CD4-positive, alpha-beta T cell (primary cell): ENCODE data around the gene FAM110D. TPM values are rescaled to one million over a fixed set of nuclear protein-coding genes. Genes with fewer than 3 reads are reported as not detected.

Experiments
- ATAC-seq: fragments of 200-7000 bp; cut with Tn5 transposase; one replicate; pipeline ENCODE4 v1.10.0; 2022; ENCODE audit warnings: mild to moderate bottlenecking; ENCODE audit not compliant: poor library complexity
- CTCF ChIA-PET: fragments of 350-600 bp; sonication (Branson Sonifier 250); formaldehyde crosslinking; loops from one replicate; lab custom pipeline; 2021; ENCODE audit warnings: antibody characterized with exemption, inconsistent platforms; lab: Charles Lee
- POLR2A ChIA-PET: fragments of 350-600 bp; sonication (Branson Sonifier 250); formaldehyde crosslinking; loops from one replicate; lab custom pipeline; 2021; ENCODE audit warnings: antibody characterized with exemption, inconsistent platforms; lab: Charles Lee
- DNase-seq, 14 experiments: peaks; one replicate each; pipeline ENCODE4 v3.0.0-alpha.2; 2013 to 2020; ENCODE audit warnings: mixed read lengths in 2 of 14
- H3K27ac ChIP-seq, 2 donors: one replicate each; pipeline versions ENCODE4 v1.5.1 to v1.7.0; 2013; ENCODE audit warnings: low read length in 2 of 2, low read depth in 1 of 2, mild to moderate bottlenecking in 1 of 2
- H3K27me3 ChIP-seq, 2 experiments: 1 replicate in 1 of 2; 2 replicates in 1 of 2; pipeline versions ENCODE4 v1.6.1 to v1.7.0; 2013; ENCODE audit warnings: low read length in 2 of 2, control low read depth in 1 of 2, mild to moderate bottlenecking in 1 of 2, moderate library complexity in 1 of 2; ENCODE audit not compliant: insufficient read depth in 2 of 2, control insufficient read depth in 1 of 2
- H3K36me3 ChIP-seq: one replicate; pipeline ENCODE4 v1.6.1; 2013; ENCODE audit warnings: low read length, control low read depth; ENCODE audit not compliant: insufficient read depth
- H3K4me1 ChIP-seq: one replicate; pipeline ENCODE4 v1.6.1; 2013; ENCODE audit warnings: low read length, control low read depth; ENCODE audit not compliant: insufficient read depth
- H3K4me3 ChIP-seq: one replicate; pipeline ENCODE4 v1.5.1; 2013; ENCODE audit warnings: mild to moderate bottlenecking, low read length, moderate library complexity
- H3K9me3 ChIP-seq, 2 experiments: 1 replicate in 1 of 2; 2 replicates in 1 of 2; pipeline versions ENCODE4 v1.6.1 to v1.7.0; 2013; ENCODE audit warnings: low read length in 2 of 2, mild to moderate bottlenecking in 2 of 2, control low read depth in 1 of 2, moderate library complexity in 1 of 2; ENCODE audit not compliant: control insufficient read depth in 1 of 2, insufficient read depth in 1 of 2
- H3K27ac Mint-ChIP-seq: one replicate; pipeline ENCODE4 v1.8.0; 2020; ENCODE audit warnings: mixed read lengths
- H3K27me3 Mint-ChIP-seq: one replicate; pipeline ENCODE4 v1.8.0; 2021; ENCODE audit warnings: mixed read lengths
- H3K36me3 Mint-ChIP-seq: one replicate; pipeline ENCODE4 v1.8.0; 2021; ENCODE audit warnings: low read depth, mixed read lengths
- H3K4me1 Mint-ChIP-seq: one replicate; pipeline ENCODE4 v1.8.0; 2021; ENCODE audit warnings: low read depth, mixed read lengths
- H3K4me3 Mint-ChIP-seq: one replicate; pipeline ENCODE4 v1.8.0; 2020; ENCODE audit warnings: mild to moderate bottlenecking, mixed read lengths
- H3K9me3 Mint-ChIP-seq: one replicate; pipeline ENCODE4 v1.8.0; 2020; ENCODE audit warnings: mixed read lengths
- intact Hi-C, 2 experiments: fragments of 100-400 bp; cut with DNase I in 1 of 2; cut with micrococcal nuclease in 1 of 2; formaldehyde crosslinking; loops; one replicate each; pipeline versions ENCODE4 v1.15.1 to v1.9.0; 2023 to 2025; cut with DNase I, micrococcal nuclease
- total RNA-seq, 174 experiments: library from RNA in 2 of 174; stranded (reverse) in 2 of 174; gene quantifications; one replicate each; pipeline ENCODE4 v1.2.3 and lab custom pipeline; 2021 to 2026
- TF ChIP-seq, protein P1 (sequence below): fragments of 200-600 bp; IDR thresholded peaks from one replicate; pipeline ENCODE4 v1.8.0; 2022; ENCODE audit warnings: antibody characterized with exemption, mild to moderate bottlenecking

FAM110D gene
- total RNA-seq, 2 experiments from 2014 or later: not detected

GRCh38 chr1:26130695-26131094, 28.2 kb upstream of the FAM110D start:
- no peaks in the 10 kb centered on the region for H3K9me3 ChIP-seq
- ATAC-seq (no peak), DNase-seq (no peak)
- H3K27ac ChIP-seq: no peak overlapping the region
- H3K9me3 Mint-ChIP-seq: no peaks in the 10 kb centered on the region
- no peak overlapping the region for H3K4me3 Mint-ChIP-seq
- no peak overlapping the region for H3K27ac Mint-ChIP-seq
- intact Hi-C loops: no loop called here
- TF ChIP-seq, protein P1, sequence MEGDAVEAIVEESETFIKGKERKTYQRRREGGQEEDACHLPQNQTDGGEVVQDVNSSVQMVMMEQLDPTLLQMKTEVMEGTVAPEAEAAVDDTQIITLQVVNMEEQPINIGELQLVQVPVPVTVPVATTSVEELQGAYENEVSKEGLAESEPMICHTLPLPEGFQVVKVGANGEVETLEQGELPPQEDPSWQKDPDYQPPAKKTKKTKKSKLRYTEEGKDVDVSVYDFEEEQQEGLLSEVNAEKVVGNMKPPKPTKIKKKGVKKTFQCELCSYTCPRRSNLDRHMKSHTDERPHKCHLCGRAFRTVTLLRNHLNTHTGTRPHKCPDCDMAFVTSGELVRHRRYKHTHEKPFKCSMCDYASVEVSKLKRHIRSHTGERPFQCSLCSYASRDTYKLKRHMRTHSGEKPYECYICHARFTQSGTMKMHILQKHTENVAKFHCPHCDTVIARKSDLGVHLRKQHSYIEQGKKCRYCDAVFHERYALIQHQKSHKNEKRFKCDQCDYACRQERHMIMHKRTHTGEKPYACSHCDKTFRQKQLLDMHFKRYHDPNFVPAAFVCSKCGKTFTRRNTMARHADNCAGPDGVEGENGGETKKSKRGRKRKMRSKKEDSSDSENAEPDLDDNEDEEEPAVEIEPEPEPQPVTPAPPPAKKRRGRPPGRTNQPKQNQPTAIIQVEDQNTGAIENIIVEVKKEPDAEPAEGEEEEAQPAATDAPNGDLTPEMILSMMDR: no peak
- ChIA-PET POLR2A (interaction anchor here (0.8 to 1.1 kb wide), 2 partner anchors 12 to 19 kb away, joined by 3 to 5 read pairs; partner anchors contain the start of gene PDIK1L), CTCF (interaction anchor here (7.7 kb wide), 1 partner anchor 14 kb away, joined by 41 read pairs; no protein-coding TSS in a partner anchor)
- no peaks in the 10 kb centered on the region for H3K27me3 Mint-ChIP-seq
- H3K27me3 ChIP-seq: no peaks in the 10 kb centered on the region
- peaks cover 30% of the 10 kb centered on the region for H3K4me1 Mint-ChIP-seq
- no peak overlapping the region for H3K4me3 ChIP-seq
- no peaks in the 10 kb centered on the region for H3K36me3 ChIP-seq
- H3K4me1 ChIP-seq: peaks cover 17% of the 10 kb centered on the region
- H3K36me3 Mint-ChIP-seq: peaks cover 4% of the 10 kb centered on the region

- Histone ChIP-seq H3K36me3 (no peaks in the 10 kb centered on the region), H3K9me3 (no peaks in the 10 kb centered on the region), H3K4me1 (peaks cover 10% of the 10 kb centered on the region), H3K27ac (no peak overlapping the region), H3K27me3 (no peaks in the 10 kb centered on the region), H3K4me3 (no peak overlapping the region)
- H3K4me3 Mint-ChIP-seq: no peak overlapping the region
- ChIA-PET POLR2A (interaction anchor here (0.7 kb wide), 1 partner anchor 151 kb away, joined by 3 read pairs; no protein-coding TSS in a partner anchor), CTCF (interaction anchor here (7.7 kb wide), 1 partner anchor 13 kb away, joined by 41 read pairs; no protein-coding TSS in a partner anchor)
- no peaks in the 10 kb centered on the region for H3K9me3 Mint-ChIP-seq
- no peaks in the 10 kb centered on the region for H3K27me3 Mint-ChIP-seq
- DNase-seq (no peak), ATAC-seq (no peak)
- TF ChIP-seq, protein P1: no peak
- H3K27ac Mint-ChIP-seq: no peak overlapping the region
- intact Hi-C loops: no loop called here
- H3K4me1 Mint-ChIP-seq: peaks cover 16% of the 10 kb centered on the region
- no peaks in the 10 kb centered on the region for H3K36me3 Mint-ChIP-seq
These were observed 26.6 kb upstream of the FAM110D start for GRCh38 chr1:26132128-26132833.

DNA sequence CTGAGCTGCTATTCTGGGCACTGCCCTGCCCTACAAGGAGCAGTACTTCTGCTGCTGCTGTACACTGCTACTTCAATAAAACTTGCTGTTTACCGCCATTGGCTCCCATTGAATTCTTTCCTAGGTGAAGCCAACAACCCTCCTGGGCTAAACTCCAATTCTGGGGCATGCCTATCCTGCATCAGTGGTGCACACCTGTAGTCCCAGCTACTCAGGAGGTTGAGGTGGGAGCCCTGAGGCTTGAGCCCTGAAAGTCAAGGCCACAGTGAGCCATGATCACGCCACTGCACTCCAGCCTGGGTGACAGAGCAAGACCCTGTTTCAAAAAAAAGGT, 26.1 kb upstream of the FAM110D start:
- TF ChIP-seq, protein P1: no peak
- DNase-seq (no peak), ATAC-seq (no peak)
- Histone ChIP-seq H3K4me3 (no peak overlapping the region), H3K9me3 (no peaks in the 10 kb centered on the region), H3K4me1 (peaks cover 4% of the 10 kb centered on the region), H3K27me3 (no peaks in the 10 kb centered on the region), H3K27ac (no peak overlapping the region), H3K36me3 (no peaks in the 10 kb centered on the region)
- intact Hi-C loops: no loop called here
- H3K27me3 Mint-ChIP-seq: no peaks in the 10 kb centered on the region
- ChIA-PET POLR2A (no interaction called here), CTCF (no interaction called here)
- peaks cover 11% of the 10 kb centered on the region for H3K4me1 Mint-ChIP-seq
- H3K36me3 Mint-ChIP-seq: no peaks in the 10 kb centered on the region
- no peak overlapping the region for H3K27ac Mint-ChIP-seq
- H3K9me3 Mint-ChIP-seq: no peaks in the 10 kb centered on the region
- H3K4me3 Mint-ChIP-seq: no peak overlapping the region
